NCI-H2196 treated with DMSO at 0.1 percent for 48 hours (cell line): ENCODE results near the gene FBXL3.
"Not testable (repeated sequence)": the region's sequence is repeated elsewhere in the genome, so short reads cannot be mapped to it uniquely, and the experiment has no call there.

ENCODE experiments used
- DNase-seq: peaks from one replicate; lab custom pipeline; 2025; ENCODE audit not compliant: unreplicated experiment; lab: John Stamatoyannopoulos, UW

The FBXL3 gene

GRCh38 chr13:77028202-77028601 lies 1.2 kb upstream of the FBXL3 start:
- peak; percentile 17 for DNase-seq

- peak; percentile 28 for DNase-seq
These were observed 601 bp downstream of the FBXL3 start for GRCh38 chr13:77026255-77026860.

DNA sequence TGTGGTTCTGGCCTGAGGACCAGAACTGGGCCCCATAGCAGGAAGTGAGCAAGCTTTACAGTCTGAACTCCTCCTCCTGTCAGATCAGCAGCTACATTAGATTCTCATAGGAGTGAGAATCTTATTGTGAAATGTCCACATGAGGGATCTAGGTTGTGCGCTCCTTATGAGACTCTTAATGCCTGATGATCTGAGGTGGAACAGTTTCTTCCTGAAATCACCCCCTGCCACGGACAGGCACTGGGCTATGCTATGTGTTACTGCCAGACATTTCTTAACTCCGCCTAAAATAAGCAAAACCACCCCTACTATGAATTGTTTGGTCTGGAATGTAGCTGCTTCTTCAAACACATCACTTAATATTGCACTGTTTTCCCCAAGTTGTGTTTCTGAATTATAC lies 4.6 kb downstream of the FBXL3 start:
- DNase-seq, result no peak

DNA sequence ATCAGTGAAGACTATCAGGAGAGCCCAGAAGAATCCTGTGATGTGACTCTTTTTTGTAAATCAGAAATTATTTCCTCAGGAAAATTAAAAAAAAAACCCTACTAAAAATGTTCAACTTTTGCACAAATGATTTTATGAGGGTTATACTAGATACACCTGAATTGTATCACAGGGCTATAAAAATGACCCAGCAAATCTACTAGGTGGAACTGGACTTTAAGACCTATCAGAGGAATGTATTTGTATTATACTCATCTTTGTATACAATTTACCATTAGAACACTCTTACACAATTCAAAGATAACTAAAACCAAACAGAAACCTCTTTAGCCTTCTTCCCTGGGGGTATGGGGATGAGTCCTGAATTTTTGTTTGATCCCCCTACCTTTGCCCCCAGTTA lies 7.2 kb downstream of the FBXL3 start:
- DNase-seq, result no peak

GRCh38 chr13:77016888-77017623 lies 9.9 kb downstream of the FBXL3 start:
- no peak for DNase-seq

- DNase-seq, result no peak
These were observed 10.6 kb downstream of the FBXL3 start for GRCh38 chr13:77016251-77016812.

GRCh38 chr13:77014906-77015685 lies 11.9 kb downstream of the FBXL3 start:
- no peak for DNase-seq

- DNase-seq, result no peak
These were observed 13.0 kb downstream of the FBXL3 start for GRCh38 chr13:77013853-77014542.

DNA sequence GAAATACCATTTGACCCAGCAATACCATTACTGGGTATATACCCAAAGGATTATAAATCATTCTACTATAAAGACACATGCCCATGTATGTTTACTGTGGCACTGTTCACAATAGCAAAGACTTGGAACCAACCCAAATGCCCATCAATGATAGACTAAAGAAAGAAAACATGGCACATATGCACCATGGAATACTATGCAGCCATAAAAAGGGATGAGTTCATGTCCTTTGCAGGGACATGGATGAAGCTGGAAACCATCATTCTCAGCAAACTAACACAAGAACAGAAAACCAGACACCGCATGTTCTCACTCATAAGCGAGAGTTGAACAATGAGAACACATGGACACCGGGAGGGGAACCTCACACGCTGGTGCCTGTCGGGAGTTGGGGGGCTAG lies 17.2 kb downstream of the FBXL3 start:
- DNase-seq, result not testable (repeated sequence)

DNA sequence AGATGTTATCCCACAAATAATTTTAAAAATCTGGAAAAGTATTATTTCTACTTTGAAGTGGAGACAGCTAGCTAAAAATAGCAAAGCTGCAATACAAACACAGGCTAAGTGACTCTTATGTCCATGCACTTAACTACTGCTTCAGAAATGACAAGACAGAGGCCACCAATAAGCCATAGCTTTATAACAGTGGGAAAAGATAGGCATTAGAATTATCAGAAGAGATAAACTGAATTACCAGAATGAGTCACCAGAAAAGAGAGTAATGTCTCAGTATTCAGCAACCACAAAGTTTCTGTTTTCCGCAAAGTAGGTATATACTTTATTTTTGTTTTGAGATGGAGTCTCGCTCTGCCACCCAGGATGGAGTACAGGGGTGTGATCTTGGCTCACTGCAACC lies 17.9 kb downstream of the FBXL3 start:
- DNase-seq, result no peak

- DNase-seq, result not testable (repeated sequence)
These were observed 18.6 kb downstream of the FBXL3 start for GRCh38 chr13:77008337-77008736.

- no peak for DNase-seq
These were observed 24.3 kb downstream of the FBXL3 start for GRCh38 chr13:77002590-77003190.

GRCh38 chr13:77001963-77002587 lies 24.9 kb downstream of the FBXL3 start:
- DNase-seq, result no peak

DNA sequence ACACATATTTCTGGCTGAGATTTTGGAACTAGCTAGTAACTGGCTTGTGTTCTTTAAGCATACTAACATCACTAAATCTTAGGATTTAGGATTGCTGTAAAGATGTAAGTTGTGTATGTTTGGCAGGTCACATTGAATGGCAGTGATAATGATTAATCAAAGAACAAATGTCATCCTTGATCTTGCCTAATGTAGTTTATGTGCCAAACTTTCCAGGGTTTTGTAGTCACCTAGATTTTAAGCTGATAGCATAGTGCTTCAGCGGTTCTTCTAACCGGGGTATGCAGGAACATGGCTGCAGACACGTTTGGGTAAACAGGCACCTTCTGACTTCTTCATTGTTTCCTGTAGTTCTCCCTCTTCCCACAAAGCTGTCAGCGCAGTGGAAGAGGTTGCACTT lies 25.4 kb downstream of the FBXL3 start:
- DNase-seq, result no peak

GRCh38 chr13:77000475-77000874 lies 26.5 kb downstream of the FBXL3 start:
- DNase-seq, result no peak

- DNase-seq, result no peak
These were observed 32.7 kb downstream of the FBXL3 start for GRCh38 chr13:76994281-76994680.

DNA sequence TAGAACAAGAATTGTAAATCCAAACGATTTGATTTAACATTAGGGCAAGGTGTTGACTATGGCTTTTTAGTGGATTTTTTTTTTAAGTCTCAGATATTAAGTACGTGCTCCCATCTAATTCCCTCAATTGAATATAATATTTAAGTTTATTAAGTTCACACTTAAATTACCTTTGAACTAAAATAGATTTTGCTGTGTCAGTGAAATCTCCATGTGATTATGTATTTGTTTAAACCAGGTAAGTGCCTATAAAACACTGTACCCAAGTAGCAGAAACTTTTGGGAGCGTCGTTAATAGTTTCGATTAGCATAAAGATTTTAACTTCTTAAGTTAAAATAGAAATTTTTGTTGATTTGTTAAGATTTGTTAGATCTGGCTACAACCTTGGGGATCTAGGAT lies 33.5 kb downstream of the FBXL3 start:
- no peak for DNase-seq

GRCh38 chr13:76993021-76993420 lies 33.9 kb downstream of the FBXL3 start:
- DNase-seq, result no peak

DNA sequence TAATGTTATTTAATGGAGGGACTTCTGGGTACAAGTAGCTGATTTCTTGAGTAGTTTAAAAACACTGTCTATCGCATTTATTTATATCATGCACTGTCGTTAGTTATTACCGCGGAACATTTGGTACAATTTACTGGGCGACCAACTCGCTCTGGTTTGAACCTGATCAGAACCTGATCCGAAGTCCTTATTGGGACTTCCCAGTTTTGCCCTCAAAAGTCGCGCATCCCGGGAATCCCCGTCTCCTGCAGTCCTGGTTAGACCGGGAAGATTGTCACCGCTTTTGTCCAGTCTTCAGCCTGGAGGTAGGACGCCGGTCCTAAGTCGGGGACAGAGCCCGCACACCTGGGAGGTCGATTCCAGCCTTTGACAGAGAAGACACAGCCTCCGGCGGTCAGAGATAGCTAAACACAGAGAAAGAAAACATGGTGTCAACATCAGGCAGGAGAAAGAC lies 34.4 kb downstream of the FBXL3 start:
- no peak for DNase-seq
